Gastroesophageal sphincter (tissue), 3 donors: ENCODE data around the gene SNX3.

ENCODE experiments used
- POLR2AphosphoS5 ChIP-seq: sonication (generic); formaldehyde crosslinking; IDR thresholded peaks from one replicate; pipeline ENCODE4 v1.6.1; 2017; ENCODE audit warnings: antibody characterized with exemption
- TF ChIP-seq, protein P1 (sequence below), 4 experiments: fragments of 200-600 bp in 2 of 4; fragments of 450-650 bp in 2 of 4; sonication (generic) in 1 of 4; IDR thresholded peaks; one replicate each; pipeline ENCODE4 v1.5.1; 2017 to 2019; ENCODE audit warnings: antibody characterized with exemption in 4 of 4, mild to moderate bottlenecking in 2 of 4, moderate library complexity in 2 of 4

GRCh38 chr6:108164543-108164814 is 96.4 kb downstream of the SNX3 start:
- no peak for TF ChIP-seq POLR2AphosphoS5
- TF ChIP-seq, protein P1, sequence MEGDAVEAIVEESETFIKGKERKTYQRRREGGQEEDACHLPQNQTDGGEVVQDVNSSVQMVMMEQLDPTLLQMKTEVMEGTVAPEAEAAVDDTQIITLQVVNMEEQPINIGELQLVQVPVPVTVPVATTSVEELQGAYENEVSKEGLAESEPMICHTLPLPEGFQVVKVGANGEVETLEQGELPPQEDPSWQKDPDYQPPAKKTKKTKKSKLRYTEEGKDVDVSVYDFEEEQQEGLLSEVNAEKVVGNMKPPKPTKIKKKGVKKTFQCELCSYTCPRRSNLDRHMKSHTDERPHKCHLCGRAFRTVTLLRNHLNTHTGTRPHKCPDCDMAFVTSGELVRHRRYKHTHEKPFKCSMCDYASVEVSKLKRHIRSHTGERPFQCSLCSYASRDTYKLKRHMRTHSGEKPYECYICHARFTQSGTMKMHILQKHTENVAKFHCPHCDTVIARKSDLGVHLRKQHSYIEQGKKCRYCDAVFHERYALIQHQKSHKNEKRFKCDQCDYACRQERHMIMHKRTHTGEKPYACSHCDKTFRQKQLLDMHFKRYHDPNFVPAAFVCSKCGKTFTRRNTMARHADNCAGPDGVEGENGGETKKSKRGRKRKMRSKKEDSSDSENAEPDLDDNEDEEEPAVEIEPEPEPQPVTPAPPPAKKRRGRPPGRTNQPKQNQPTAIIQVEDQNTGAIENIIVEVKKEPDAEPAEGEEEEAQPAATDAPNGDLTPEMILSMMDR (IDR thresholded peaks at IDR 0.05): no peak
